HG03460 (cell line): ENCODE data around the gene TNRC6A.
"Not testable (repeated sequence)": the region's sequence is repeated elsewhere in the genome, so short reads cannot be mapped to it uniquely, and the experiment has no call there.

Experiments used
- ATAC-seq: cut with Tn5 transposase; IDR thresholded peaks from one replicate; pipeline ENCODE4 v1.9.1; 2021; ENCODE audit not compliant: unreplicated experiment

Gene TNRC6A

DNA sequence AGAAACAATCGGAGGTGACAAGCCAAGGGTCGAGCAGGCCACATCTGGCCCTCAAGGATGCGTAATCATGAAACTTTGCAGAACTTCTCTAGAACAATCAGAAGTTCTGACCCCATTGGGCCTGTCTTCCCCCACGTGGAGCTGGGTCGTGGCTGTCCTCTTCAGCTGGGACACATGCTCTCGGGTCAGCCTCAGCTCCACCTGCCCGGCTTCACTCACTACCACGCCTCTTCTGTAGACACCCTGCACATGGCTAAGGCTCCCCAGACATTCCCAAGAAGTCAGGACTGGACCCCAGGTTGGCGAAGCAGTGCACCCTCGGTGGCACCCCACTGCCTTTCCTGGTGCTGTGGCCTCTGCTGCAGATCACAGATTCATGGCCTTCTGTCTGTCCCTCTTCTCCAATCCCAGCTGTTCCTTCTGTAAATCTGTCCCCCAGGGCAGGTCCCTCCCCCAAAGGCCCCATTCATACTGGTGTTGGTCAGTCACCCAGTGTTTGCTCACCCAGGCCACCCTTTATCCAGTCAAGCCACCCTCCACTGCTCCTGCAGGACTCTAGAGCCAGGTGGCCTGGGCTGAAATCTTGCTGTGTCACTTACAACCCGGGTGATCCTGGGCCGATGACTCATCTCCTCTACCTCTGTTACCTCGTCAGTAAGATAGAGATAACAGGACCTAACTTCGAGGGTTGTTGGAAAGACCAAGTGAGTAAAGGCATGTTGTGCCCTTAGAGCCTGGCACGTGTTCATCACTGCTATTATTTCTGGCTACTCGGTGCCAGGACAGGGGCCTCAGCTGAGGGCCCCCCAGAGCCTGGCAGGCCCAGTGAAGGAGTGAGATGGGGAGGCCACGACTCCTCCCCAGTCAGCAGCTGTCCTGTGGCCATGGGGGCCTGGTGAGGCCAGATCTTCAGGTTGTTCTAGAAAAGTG is 114.9 kb downstream of the TNRC6A start:
- no peak for ATAC-seq

DNA sequence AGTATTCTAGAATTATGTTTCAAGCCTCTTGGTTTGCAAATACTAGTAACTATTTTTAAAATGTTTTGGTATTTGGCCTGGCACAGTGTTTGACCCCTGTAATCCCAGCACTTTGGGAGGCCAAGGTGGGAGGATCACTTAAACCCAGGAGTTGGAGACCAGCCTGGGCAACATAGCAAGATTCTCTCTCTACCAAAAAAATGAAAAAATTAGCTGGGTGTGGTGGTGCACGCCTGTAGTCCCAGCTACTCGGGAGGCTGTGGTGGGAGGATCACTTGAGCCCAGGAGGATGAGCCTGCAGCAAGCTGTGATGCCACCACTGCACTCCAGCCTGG is 115.5 kb downstream of the TNRC6A start:
- not testable (repeated sequence) for ATAC-seq

DNA sequence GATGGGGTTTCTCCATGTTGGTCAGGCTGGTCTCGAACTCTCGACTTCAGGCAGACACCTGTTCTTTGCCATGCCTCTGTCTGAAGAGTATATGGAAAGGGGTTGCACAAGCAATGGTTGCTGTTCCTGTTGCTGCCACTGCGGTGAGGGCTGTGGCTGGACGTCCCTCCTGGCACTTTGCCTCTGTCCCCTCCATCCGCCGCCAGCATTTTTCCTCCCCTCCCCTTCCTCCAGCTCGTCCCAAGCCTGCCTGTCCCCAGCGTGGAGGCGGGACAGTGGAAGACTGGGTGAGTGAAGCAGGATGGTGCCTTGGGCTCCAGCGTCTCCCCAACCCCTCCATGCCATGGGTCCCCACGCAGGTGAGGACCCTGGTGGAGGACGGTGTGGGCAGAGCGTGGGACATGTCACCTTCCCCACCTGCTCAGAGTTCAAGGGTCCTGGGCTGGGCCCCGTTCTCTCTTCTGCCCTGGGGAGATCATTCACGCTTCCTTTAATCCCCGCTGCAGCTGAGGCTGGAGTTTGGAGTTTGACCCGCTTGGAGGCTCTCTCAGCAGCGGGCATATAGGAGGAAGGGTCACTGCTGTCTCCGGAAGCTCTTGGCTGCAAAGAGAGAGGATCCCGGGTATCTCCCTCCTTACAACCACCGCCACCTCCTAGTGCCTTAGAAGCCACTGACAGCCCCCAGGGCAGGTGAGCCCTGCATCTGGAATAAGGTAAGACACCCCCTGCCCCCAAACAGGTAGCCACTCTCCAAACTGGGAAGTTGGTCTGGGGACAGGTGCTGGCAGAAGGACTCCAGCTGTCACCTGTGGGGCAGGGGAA is 116.5 kb downstream of the TNRC6A start, which contains the start of gene SLC5A11:
TSS of gene SLC5A11 (plus strand) at position 238 of the 822 bp plus-strand sequence. CDS start 12,681 bp downstream, outside the sequence.
- no peak for ATAC-seq

DNA sequence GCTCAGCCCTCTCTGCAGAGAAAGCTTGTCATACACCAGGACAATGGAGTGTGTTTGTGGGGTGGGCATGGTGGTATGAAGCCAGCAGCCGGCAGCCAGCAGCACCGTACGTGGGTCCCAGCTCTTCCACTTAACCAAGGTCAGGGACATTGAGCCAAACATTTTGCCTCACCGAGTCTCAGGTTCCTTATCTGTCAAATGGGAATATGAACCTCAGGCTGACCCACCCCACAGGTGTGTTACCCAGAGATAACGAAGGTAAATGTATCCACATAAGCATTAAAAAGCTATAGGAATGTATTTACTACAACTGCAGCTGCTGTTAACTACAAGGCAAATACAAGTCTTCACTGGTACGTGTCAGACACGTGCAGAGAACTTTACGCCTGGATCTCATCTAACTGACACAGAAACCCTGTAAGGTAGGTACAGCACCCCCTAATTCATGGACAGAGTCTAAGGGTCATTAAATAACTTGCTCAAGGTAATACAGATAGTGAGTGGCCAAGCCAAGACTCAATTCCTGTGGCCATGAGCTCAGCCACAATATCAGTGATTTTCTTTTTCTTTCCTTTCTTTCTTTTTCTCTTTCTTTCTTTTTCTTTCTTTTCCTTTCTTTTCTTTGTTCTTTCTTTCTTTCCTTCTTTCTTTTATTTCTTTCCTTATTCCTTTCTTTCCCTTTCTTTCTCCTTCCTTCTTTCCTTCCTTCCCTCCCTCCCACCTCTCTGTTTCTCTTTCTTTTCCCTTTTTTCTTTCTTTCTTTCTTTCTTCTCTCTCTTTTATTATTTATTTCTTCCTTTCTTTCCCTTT is 117.3 kb downstream of the TNRC6A start:
- no peak for ATAC-seq

DNA sequence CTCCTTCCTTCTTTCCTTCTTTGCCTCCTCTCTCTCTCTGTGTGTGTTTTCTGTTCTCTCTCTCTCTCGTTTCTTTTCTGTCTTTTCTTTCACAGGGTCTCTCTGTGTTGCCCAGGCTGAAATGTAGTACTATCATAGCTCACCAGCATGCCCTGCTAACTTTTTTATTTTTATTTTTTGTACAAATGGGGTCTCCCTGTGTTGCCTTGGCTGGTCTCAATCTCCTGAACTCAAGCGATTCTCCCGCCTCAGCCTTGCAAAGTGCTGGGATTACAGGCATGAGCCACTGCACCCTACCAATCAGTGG is 117.9 kb downstream of the TNRC6A start:
- ATAC-seq: no peak

DNA sequence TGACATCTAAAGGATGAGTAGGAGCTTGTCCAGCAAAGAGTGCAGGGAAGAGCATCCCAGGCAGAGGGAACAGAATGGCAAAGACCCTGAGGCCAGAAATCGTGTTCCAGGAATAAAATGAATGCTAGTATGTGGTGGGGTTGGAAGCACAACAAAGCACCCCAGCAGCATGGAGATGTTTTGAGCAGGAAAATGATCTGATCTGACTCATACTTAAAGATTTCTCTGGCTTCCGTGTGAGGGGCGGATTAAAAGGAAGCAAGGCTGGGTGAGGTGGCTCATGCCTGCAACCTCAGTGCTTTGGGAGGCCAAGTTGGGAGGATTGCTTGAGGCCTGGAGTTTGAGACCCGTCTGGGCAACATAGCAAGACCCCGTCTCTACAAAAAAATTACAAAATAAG is 118.6 kb downstream of the TNRC6A start:
- no peak for ATAC-seq

DNA sequence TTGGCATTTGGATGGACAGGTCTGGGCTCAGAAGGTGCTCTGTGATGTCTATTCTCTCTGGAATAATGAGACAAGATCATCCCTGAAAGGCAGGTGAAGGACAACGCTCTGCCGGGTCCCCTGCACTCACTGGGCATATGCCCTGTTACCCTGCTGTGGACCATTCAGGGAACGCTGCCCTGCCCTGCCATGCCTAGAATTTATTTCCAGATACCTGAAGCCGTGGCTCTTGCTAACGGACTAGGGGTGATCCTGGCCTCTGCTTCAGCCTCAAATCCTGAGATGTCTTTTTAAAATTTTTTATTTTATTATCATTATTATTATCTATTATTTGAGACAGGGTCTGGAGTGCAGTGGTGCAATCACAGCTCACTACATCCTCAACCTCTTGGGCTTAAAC is 120.2 kb downstream of the TNRC6A start:
- no peak for ATAC-seq

DNA sequence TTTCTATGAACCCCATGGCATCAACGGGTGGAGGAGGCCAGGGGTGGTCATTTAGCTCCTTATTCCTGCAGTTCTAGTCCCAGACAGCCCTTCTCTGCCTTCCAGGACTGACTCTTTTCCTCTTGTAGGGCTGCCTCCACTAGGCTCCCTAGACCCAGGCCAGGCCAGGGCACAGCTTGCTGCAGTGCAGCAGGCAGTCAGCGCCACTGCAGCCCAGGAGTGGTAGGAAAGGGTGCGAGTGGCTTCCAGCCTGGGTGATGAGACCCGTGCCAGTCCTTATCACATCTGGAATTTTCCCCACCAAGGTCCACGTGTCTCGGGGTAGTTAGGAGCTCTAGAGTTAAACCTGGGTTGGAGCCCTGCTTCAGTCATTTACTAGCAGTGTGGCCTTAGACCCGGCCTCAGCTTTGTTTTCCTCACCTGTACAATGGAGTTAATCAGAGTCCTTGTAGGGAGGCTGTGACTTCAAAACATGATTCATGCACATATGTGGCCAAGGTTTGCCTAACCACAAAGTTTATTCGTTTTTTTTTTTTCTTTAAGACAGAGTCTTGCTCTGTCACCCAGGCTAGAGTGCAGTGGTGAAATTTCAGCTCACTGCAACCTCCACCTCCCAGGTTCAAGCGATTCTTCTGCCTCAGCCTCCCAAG is 121.0 kb downstream of the TNRC6A start:
- ATAC-seq: no peak

DNA sequence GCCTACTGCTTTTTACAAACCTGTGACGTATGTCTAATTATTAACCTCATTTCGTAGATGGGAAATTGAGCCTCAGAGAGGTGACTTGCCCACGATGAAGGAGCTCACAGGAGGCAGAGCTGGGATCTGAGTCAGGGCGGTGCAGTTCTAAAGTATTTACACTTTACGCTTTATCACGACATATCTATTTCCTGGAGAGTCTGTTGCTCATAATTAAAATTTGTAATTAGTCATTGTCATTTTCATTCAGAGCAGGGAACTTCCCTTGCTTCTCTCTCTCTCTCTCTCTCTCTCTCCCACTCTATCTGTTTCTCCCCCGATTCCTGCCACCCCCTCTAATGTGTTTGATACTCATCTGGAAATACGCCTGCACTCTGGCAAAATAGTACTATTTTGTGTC is 122.2 kb downstream of the TNRC6A start:
- no peak for ATAC-seq

DNA sequence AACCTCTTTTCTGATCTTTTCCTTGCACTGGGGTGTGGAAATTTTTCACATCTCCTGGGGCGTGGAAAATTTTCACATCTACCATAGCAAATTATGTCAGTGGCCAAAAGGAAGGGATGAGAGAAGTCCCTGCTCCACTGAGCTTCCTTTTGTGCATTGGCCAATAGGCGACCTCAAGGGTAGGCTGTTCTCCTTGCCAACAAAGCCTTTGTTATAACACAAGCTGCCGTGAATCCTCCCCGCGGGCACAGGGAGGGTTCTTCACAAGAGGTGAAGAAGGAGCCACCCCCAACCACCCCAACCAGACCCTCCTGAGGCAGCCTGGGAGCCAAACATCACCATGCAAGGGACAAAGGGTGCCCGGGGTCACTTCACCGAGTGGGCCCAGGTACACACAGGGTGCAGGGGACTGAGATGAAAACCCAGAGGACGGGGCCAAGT is 122.8 kb downstream of the TNRC6A start:
- ATAC-seq: no peak

DNA sequence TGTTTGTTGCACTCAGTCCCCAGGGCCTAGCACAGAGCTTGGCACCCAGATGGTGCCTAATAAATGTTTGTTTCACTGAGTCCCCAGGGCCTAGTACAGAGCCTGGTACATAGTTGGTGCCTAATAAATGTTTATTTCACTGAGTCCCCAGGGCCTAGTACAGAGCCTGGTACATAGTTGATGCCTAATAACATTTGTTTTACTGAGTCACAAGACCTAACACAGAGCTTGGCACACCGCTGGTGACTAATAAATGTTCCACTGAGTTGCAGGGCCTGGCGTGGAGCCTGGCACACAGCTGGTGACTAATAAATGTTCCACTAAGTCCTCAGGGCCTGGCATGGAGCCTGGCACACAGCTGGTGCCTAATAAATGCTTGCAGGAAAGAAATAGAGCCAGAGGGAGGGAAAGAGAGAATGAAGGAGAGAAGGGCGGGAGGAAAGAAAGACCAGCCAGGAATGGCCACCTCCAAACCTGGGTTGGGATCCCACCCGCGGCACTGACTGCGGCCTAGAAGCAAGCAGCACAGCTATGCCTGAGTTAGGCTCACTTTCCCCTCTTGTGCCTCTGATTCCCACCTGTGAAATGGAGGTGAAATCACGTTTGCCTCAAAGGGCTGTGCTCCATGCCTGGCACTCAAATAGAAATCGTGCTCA is 123.8 kb downstream of the TNRC6A start:
- no peak for ATAC-seq

DNA sequence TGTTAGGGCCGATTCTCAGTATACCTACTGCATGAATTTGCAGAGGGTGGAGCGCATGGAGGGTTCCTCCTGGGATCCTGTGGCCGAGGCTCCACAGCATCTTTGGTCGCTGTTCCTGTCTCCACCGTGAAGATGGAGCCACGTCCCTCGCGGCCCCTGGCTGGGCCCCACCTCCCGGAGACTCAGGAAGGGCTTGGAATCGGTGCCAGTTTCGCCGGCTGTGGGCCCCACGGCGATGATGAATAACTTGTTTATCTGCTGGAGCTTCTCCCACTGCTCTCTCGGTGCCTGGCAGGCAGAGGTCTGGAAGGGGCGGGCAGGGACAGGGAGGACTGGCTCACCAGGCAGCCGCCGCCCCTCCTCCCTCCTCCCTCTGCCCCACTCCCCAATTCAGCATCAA is 124.4 kb downstream of the TNRC6A start:
- no peak for ATAC-seq

DNA sequence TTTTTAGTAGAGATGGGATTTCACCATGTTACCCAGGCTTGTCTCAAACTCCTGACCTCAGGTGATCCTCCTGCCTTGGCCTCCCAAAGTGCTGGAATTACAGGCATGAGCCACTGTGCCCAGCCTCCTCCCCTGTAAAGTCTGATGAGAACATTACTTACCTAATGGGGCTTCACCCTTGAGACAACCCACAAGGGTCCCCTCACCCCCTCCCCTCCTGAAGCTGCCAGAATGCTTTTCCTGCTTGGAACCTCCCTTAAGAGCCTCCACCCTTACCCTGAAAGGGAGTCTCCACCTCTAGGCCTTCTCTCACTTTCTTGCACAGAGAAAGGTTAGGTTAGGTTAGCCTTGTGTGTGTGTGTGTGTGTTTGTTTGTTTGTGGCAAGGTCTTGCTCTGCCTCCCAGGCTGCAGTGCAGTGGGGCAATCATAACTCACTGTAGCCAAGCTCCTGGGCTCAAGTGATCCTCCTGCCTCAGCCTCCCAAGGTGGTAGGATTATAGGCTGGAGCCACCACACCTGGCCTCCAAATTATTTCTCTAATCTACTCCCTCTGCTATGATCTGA is 125.2 kb downstream of the TNRC6A start:
- no peak for ATAC-seq

DNA sequence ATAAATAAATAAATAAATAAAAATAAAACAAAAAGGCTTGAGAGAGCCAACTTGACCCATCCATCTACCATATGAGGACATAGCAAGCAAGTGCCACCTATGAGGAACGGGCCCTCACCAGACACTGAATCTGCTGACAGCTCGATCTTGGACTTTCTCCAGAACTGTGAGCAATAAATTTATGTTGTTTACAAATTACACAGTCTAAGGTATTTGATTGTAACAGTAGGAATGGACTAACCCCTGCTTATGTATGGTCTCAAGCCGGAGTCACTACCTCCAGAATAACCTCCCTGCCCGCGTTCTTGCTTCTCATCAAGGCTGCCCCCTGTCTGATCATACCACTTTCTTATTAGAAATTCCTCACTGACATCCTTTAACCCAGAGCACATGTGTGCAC is 126.2 kb downstream of the TNRC6A start:
- ATAC-seq: no peak

DNA sequence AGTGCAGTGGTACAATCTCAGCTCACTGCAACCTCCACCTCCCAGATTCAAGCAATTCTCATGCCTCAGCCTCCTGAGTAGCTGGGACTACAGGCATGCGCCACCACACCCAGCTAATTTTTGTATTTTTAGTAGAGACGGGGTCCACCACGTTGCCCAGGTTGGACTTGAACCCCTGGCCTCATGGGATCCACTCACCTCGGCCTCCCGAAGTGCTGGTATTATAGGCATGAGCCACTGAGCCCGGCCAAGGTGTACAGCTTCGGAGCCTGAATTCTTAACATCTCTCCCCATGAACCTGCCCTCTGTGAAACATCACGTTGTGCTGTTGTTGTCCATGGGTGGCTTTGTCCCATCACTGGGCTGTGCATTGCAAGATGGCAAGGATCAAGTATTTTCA is 127.4 kb downstream of the TNRC6A start:
- not testable (repeated sequence) for ATAC-seq

DNA sequence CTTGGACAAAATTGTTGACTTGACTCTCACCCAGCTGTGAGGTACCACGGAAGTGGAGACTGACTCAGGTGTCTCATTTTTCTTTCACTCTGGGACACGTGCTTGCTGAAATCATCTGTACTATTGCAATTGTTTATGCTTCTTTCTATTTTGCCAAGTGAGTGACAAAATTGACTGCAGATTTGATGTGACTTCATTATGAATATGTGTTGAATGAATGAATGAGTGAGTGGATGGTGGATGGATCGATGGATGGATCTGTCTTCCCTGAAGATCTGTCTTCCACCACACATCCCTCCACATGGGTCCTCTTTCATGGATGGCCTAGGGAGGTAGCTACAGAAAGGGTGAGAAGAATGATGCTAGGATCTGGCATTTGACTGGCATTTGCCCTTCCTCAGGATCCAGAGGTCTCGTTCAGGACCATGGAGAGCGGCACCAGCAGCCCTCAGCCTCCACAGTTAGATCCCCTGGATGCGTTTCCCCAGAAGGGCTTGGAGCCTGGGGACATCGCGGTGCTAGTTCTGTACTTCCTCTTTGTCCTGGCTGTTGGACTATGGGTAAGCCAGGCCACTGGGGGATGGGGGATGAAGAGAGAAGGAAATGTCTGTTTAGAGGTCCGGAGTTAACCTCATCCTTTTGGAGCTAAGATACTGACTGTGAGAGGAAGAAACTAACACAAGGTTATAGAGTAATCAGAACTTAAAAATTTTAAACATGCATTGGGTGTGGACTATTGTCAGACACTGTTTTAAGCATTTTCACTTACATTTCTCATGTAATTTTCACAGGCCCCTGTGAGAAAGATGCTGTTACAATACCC is 129.0 kb downstream of the TNRC6A start:
- no peak for ATAC-seq

DNA sequence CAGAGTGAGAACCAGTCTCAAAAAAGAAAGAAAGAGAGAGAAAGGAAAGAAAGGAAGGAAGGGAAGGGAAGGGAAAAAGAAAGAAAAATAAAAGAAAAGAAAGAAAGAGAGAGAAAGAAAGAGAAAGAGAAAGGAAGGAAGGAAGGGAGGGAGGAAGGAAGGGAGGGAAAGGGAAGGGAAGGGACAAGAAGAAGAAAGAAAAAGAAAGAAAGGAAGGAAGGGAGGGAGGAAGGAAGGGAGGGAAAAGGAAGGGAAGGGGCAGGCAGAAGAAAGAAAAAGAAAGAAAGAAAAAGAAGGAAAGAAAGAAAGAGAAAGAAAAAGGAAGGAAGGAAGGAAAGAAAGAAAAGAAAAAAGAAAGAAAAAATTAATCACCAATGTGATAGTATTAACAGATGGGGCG is 132.0 kb downstream of the TNRC6A start:
- no peak for ATAC-seq

DNA sequence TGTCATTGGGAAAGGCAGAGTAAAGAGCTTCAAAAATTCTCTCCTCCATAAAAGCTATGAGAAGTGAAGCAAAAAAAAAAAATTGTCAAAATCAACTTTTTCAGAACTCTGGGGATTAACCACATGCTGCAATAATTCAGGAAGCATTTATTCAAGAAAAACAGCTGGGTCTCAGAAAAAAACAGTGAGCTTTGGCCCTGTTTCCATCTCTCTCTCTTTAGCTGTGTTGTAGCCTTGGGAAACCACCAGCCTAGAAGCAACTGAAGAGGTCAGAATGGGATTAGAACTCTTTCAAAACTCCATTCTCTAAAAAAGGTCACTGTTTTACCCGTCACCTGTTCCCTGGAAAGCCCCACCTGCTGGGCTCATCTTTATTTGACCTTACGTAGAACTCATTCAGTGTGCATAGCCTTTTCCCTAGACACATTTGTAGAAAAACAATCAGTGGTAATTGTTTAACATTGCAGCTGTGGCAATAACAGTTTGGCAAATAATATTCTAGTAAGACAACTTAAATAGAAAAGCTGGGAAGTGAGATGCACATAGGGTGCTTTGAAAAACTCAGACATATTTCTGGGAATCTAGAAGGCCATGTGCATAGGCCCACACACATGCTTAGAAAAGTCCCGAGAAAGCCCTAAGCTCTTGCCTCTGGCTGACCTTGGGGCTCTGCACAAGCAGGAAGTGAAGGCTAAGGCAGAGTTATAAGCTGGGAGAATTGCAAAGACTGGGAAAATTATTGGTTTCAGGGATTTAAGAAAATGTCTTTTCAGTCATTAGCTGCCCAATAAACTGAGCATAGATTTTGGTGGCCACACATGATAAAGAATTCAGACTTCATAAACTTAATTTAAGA is 134.4 kb downstream of the TNRC6A start:
- ATAC-seq: no peak
